ENCODE data around the gene AGPAT4. TPM values are rescaled to one million over a fixed set of nuclear protein-coding genes. Genes with fewer than 3 reads are reported as not detected.

The AGPAT4 gene
- total and polyA plus RNA-seq, 2 of the 4 experiments (the other 2 are of a cell fraction): 3.6 to 3.8 TPM

DNA sequence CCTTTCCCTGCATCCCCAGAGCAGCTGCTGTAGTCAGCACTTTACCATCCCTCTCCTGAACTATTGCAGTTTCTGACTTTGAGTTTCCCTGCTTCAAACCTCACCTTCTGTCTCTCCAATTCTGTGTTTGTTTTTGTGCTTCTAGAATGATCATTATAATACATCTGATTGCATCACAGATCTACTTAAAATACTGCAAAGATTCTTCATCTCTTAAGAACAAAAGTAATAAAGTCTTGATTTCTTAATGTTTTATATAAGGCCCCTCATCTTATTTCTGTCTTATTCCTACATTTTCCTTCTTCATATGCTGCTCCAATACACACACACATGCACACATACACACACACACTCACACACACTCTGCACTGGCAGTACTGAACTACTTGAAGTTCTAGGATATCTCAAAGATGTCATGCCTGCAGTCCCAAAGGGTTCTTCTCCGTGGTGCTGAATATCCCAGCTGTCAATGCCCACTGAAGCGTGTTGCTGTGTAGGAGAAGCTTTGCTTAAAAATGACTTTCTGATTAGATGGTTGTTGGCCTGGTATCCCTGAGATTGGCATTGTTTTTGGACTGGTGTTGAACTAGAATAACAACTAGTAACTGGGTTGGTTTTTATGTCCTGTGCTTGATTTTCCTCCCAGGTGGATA lies 185.1 kb downstream of the AGPAT4 start:
- Histone ChIP-seq H3K27me3 (ENCODE audit: control insufficient read depth, insufficient read depth, low read length) (no peaks in the 10 kb centered on the region), H3K79me1 (ENCODE audit: low read depth in 1 of 2, low read length in 2 of 2) (no peaks in the 10 kb centered on the region), H2AK9ac (replicated peaks; ENCODE audit: low read depth, low read length, poor library complexity) (no peak overlapping the region), H3K18ac (ENCODE audit: low read depth, low read length) (no peak overlapping the region), H2BK5ac (ENCODE audit: low read depth, low read length, poor library complexity, severe bottlenecking) (no peak overlapping the region), H2AK5ac (ENCODE audit: low read depth, low read length) (no peak overlapping the region), H4K91ac (ENCODE audit: insufficient read depth, low read depth, low read length) (no peak overlapping the region), H3K4ac (ENCODE audit: low read depth, low read length) (no peak overlapping the region), H3K36me3 (ENCODE audit: control insufficient read depth, insufficient read depth, low read length) (peaks cover 29% of the 10 kb centered on the region), H3K9ac (ENCODE audit: low read depth, low read length) (no peak overlapping the region), H2AFZ (replicated peaks; ENCODE audit: low read length, poor library complexity) (no peak overlapping the region), H3K4me1 (ENCODE audit: control insufficient read depth, insufficient read depth, low read length) (no peaks in the 10 kb centered on the region), H4K20me1 (ENCODE audit: insufficient read depth, low read length) (no peaks in the 10 kb centered on the region), H3K56ac (ENCODE audit: extremely low read depth, insufficient read depth, low read length) (no peak overlapping the region), H2BK20ac (ENCODE audit: low read depth, low read length) (no peak overlapping the region), H3K23ac (ENCODE audit: low read depth, low read length) (no peak overlapping the region), H2BK15ac (ENCODE audit: low read depth, low read length) (no peak overlapping the region), H3K9me3 (ENCODE audit: control insufficient read depth, insufficient read depth, low read length) (no peaks in the 10 kb centered on the region), H3K4me3 (ENCODE audit: insufficient read depth, low read depth, low read length) (no peak overlapping the region), H3K9me1 (ENCODE audit: insufficient read depth, low read length) (peaks cover 9% of the 10 kb centered on the region), H3K4me2 (ENCODE audit: low read depth, low read length) (no peak overlapping the region), H3K27ac (ENCODE audit: insufficient read depth, low read length) (no peak overlapping the region), H4K8ac (ENCODE audit: low read depth in 2 of 2, low read length in 2 of 2) (no peak overlapping the region), H3K14ac (replicated peaks; ENCODE audit: low read depth, low read length) (no peak overlapping the region), H4K5ac (ENCODE audit: low read depth, low read length) (no peak overlapping the region), H2BK120ac (ENCODE audit: low read depth, low read length) (no peak overlapping the region)
- no peak for TF ChIP-seq RAD21 (IDR thresholded peaks at IDR 0.05; ENCODE audit: low read length)
- TF ChIP-seq BHLHE40 (IDR thresholded peaks at IDR 0.05; ENCODE audit: low read depth, low read length): no peak
- TF ChIP-seq CEBPB (IDR thresholded peaks at IDR 0.05; ENCODE audit: low read depth, low read length): no peak
- no peak for TF ChIP-seq MAFK (IDR thresholded peaks at IDR 0.05; ENCODE audit: low read depth, low read length)
- TF ChIP-seq NFE2L2 (IDR thresholded peaks at IDR 0.05; ENCODE audit: low read depth, low read length): no peak
- TF ChIP-seq FOS (IDR thresholded peaks at IDR 0.05; ENCODE audit: low read depth, low read length): no peak
- TF ChIP-seq SMC3 (IDR thresholded peaks at IDR 0.05; ENCODE audit: low read depth, low read length): no peak
- TF ChIP-seq MXI1 (IDR thresholded peaks at IDR 0.05; ENCODE audit: borderline replicate concordance, low read depth, low read length): peak; percentile 58; the same call in 1 of the 2 replicates
- no peak for TF ChIP-seq RCOR1 (IDR thresholded peaks at IDR 0.05; ENCODE audit: insufficient replicate concordance, low read length)
- no TSS peak for BruUV-seq (replicated peaks)
- DNase-seq (peak; percentile 33), ATAC-seq (ENCODE audit: low read depth) (0 out of 2 replicates have a peak, but pooled peaks have one; percentile 32)
- CTCF ChIA-PET: interaction anchor here (1.2 kb wide), 1 partner anchor 158 kb away, joined by 3 read pairs; no protein-coding TSS in a partner anchor
- in situ Hi-C loops (cut with MboI; ENCODE audit: low sequenced_read_pairs): no loop called here
- WGBS, 2 experiments (ENCODE audit: extremely low coverage in 2 of 2, insufficient read length in 1 of 2): 80% methylated on average over 1 of the region's 2 CpGs; no CpG with 5 or more reads in 1 of the 2 experiments
- intact Hi-C loops (cut with micrococcal nuclease): no loop called here
- POLR2A ChIA-PET (ENCODE audit: unreplicated experiment): no interaction called here
- dilution Hi-C loops (cut with HindIII; ENCODE audit: low sequenced_read_pairs, unreplicated experiment): no loop called here
